Adrenal gland (tissue), 5 donors: ENCODE measurements around the gene REEP1.

Experiments
- POLR2A ChIP-seq, 2 donors: fragments of 450-650 bp; IDR thresholded peaks; one replicate each; pipeline ENCODE4 v1.6.1; 2017; ENCODE audit warnings: antibody characterized with exemption in 2 of 2, mild to moderate bottlenecking in 2 of 2, moderate library complexity in 1 of 2
- TF ChIP-seq, protein P1 (sequence below), 6 experiments: fragments of 450-650 bp in 4 of 6; fragments of 200-600 bp in 2 of 6; sonication (generic) in 1 of 6; IDR thresholded peaks; 1 replicate in 5 of 6; 2 replicates in 1 of 6; pipeline versions ENCODE4 v1.5.1 to v1.8.0; 2016 to 2021; ENCODE audit warnings: antibody characterized with exemption in 6 of 6, mild to moderate bottlenecking in 2 of 6, moderate library complexity in 1 of 6
- donor health status: DM: no; HTN: no; CAD: no.

DNA sequence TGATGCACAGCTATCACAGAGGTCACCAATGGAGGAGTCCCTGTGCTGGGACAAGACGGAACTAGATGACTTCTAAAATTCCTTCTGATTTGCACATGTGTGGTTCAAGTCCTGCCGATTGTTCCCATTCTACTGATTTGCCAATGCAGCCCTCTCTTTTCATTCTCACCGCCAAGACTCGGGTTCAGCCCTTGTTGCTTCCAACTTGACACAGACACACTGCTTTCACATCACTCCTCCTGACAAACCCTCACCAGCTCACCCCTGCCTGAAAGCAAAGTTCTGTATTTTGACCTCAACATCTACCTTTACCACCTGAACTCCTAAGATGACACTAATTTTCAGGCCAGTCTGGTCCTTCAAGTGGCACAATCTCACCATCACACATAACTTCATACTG lies 25.5 kb downstream of the REEP1 start:
- TF ChIP-seq, protein P1, sequence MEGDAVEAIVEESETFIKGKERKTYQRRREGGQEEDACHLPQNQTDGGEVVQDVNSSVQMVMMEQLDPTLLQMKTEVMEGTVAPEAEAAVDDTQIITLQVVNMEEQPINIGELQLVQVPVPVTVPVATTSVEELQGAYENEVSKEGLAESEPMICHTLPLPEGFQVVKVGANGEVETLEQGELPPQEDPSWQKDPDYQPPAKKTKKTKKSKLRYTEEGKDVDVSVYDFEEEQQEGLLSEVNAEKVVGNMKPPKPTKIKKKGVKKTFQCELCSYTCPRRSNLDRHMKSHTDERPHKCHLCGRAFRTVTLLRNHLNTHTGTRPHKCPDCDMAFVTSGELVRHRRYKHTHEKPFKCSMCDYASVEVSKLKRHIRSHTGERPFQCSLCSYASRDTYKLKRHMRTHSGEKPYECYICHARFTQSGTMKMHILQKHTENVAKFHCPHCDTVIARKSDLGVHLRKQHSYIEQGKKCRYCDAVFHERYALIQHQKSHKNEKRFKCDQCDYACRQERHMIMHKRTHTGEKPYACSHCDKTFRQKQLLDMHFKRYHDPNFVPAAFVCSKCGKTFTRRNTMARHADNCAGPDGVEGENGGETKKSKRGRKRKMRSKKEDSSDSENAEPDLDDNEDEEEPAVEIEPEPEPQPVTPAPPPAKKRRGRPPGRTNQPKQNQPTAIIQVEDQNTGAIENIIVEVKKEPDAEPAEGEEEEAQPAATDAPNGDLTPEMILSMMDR (IDR thresholded peaks at IDR 0.05): no peak
- no peak for TF ChIP-seq POLR2A (IDR thresholded peaks at IDR 0.05)
